Ishikawa (cell line): ENCODE measurements around the gene RASA1.
A peak's percentile ranks its signal among the peaks of the same experiment; 100 is the strongest.

Experiments
- CEBPB ChIP-seq: IDR thresholded peaks from 2 replicates; pipeline ENCODE4 v1.6.1; 2012
- CREB1 ChIP-seq: IDR thresholded peaks from 2 replicates; pipeline ENCODE4 v1.6.1; 2012; ENCODE audit warnings: low read depth
- EGR1 ChIP-seq: IDR thresholded peaks from 2 replicates; pipeline ENCODE4 v1.6.1; 2012
- EP300 ChIP-seq: IDR thresholded peaks from 2 replicates; pipeline ENCODE4 v1.6.1; 2012; ENCODE audit warnings: borderline replicate concordance
- FOXM1 ChIP-seq: IDR thresholded peaks from 2 replicates; pipeline ENCODE4 v1.6.1; 2012; ENCODE audit warnings: low read depth, borderline replicate concordance
- MAX ChIP-seq: IDR thresholded peaks from 2 replicates; pipeline ENCODE4 v1.6.1; 2012
- NFIC ChIP-seq: IDR thresholded peaks from 2 replicates; pipeline ENCODE4 v1.6.1; 2012
- RAD21 ChIP-seq: IDR thresholded peaks from 2 replicates; pipeline ENCODE4 v1.6.1; 2012; ENCODE audit warnings: low read depth
- TAF1 ChIP-seq: IDR thresholded peaks from 2 replicates; pipeline ENCODE4 v1.6.1; 2012; ENCODE audit warnings: low read depth, mild to moderate bottlenecking
- TCF12 ChIP-seq: IDR thresholded peaks from 2 replicates; pipeline ENCODE4 v1.6.1; 2012; ENCODE audit warnings: low read depth
- TEAD4 ChIP-seq: IDR thresholded peaks from 2 replicates; pipeline ENCODE4 v1.6.1; 2012
- YY1 ChIP-seq: IDR thresholded peaks from 2 replicates; pipeline ENCODE4 v1.6.1; 2012; ENCODE audit warnings: low read depth
- ZBTB7A ChIP-seq: IDR thresholded peaks from 2 replicates; pipeline ENCODE4 v1.6.1; 2012; ENCODE audit warnings: low read depth
- TF ChIP-seq, protein P1 (sequence below): IDR thresholded peaks from 2 replicates; pipeline ENCODE4 v1.6.1; 2012
- TF ChIP-seq, protein P2 (sequence below): IDR thresholded peaks from 2 replicates; pipeline ENCODE4 v1.6.1; 2012; ENCODE audit warnings: low read depth, mild to moderate bottlenecking

The RASA1 gene

DNA sequence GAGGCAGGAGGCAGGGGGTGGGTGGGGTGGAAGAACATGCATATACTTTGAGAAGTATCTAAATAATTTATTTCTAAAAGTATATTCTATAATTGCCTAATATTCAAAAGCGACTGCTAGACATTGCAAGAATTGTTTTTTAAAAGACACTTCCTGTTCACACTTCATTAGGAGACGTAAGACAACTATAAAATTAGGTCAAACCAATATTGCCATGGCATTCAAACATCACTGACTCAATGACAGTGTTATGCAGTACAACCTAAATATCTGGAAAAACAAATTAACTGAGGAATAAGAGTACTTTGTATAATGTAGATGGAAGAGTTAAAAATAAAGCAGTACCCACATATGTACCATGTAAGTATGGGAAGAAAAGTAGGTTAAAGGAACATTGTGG is 140.5 kb downstream of the RASA1 start:
- TF ChIP-seq TAF1, result no peak
- no peak for TF ChIP-seq RAD21
- TF ChIP-seq, protein P1, sequence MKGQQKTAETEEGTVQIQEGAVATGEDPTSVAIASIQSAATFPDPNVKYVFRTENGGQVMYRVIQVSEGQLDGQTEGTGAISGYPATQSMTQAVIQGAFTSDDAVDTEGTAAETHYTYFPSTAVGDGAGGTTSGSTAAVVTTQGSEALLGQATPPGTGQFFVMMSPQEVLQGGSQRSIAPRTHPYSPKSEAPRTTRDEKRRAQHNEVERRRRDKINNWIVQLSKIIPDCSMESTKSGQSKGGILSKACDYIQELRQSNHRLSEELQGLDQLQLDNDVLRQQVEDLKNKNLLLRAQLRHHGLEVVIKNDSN, result no peak
- no peak for TF ChIP-seq ZBTB7A
- no peak for TF ChIP-seq EGR1
- TF ChIP-seq FOXM1, result no peak
- TF ChIP-seq EP300, result no peak
- no peak for TF ChIP-seq MAX
- TF ChIP-seq YY1, result no peak
- TF ChIP-seq, protein P2, sequence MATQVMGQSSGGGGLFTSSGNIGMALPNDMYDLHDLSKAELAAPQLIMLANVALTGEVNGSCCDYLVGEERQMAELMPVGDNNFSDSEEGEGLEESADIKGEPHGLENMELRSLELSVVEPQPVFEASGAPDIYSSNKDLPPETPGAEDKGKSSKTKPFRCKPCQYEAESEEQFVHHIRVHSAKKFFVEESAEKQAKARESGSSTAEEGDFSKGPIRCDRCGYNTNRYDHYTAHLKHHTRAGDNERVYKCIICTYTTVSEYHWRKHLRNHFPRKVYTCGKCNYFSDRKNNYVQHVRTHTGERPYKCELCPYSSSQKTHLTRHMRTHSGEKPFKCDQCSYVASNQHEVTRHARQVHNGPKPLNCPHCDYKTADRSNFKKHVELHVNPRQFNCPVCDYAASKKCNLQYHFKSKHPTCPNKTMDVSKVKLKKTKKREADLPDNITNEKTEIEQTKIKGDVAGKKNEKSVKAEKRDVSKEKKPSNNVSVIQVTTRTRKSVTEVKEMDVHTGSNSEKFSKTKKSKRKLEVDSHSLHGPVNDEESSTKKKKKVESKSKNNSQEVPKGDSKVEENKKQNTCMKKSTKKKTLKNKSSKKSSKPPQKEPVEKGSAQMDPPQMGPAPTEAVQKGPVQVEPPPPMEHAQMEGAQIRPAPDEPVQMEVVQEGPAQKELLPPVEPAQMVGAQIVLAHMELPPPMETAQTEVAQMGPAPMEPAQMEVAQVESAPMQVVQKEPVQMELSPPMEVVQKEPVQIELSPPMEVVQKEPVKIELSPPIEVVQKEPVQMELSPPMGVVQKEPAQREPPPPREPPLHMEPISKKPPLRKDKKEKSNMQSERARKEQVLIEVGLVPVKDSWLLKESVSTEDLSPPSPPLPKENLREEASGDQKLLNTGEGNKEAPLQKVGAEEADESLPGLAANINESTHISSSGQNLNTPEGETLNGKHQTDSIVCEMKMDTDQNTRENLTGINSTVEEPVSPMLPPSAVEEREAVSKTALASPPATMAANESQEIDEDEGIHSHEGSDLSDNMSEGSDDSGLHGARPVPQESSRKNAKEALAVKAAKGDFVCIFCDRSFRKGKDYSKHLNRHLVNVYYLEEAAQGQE, result no peak
- no peak for TF ChIP-seq TEAD4

GRCh38 chr5:87410931-87411330 is 143.2 kb downstream of the RASA1 start:
- TF ChIP-seq, protein P1, result no peak
- TF ChIP-seq CEBPB (no peak), YY1 (no peak), MAX (no peak), TAF1 (no peak)

GRCh38 chr5:87411586-87411972 is 143.9 kb downstream of the RASA1 start:
- TF ChIP-seq YY1 (no peak), RAD21 (no peak), NFIC (no peak)

- no peak for TF ChIP-seq EP300
These were observed 144.4 kb downstream of the RASA1 start for GRCh38 chr5:87411973-87412629.

DNA sequence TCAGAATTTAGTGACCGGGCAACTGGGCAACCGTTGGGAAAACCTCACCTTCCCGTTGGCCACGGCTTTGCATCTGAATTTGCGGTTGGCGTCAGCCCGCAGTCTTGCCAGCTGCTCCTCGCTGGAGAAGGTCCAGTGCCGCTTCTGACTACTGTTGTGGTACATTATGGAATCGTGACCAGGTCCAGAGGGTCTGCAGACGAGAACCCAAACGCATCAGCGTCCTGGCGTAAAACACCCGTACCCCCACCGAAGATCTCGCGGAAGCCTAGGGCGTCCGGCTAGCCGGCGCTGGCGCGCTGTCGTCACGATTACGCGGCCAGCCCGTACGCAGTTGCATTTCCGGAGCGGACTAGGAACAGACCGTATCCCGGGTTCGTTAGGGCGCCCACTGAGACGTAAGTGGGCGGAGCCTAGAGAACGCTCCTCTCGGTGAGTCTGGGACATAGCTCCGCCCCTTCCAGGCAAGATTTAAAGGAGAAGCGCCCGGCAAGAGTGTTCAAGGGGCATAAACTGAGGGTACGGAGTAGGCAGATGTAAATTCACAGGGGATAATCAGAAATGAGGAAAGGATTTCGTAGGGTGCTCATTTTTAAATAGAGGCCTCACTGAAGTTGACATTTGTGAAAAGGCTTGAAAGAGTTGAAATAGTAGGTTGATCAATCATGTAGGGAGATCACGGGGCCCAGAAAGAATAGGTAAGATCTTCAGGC is 145.1 kb downstream of the RASA1 start, which contains the start of gene CCNH:
Gene CCNH, minus strand, starts transcription at position 301 of the 713 bp plus-strand sequence. Its CDS starts 136 bp downstream, at position 165.
- TF ChIP-seq EGR1 (no peak), TAF1 (peak; percentile 75), CREB1 (peak; percentile 95), FOXM1 (no peak), NFIC (no peak), ZBTB7A (no peak), TEAD4 (peak; percentile 3; the same call in 1 of the 2 replicates), RAD21 (no peak), YY1 (no peak), CEBPB (no peak), EP300 (no peak), MAX (peak; percentile 64; the same call in 1 of the 2 replicates), TCF12 (peak; percentile 24; the same call in 1 of the 2 replicates)
- TF ChIP-seq, protein P2, result no peak
- TF ChIP-seq, protein P1, result peak; percentile 17; the same call in 1 of the 2 replicates
